Neural cell (in vitro differentiated cells): ENCODE data around the gene MOB2. TPM values are rescaled to one million over a fixed set of nuclear protein-coding genes. Genes with fewer than 3 reads are reported as not detected.

Source experiments
- H2AFZ ChIP-seq: fragments of 200-600, 300-800 bp; sonication (generic), shearing (Covaris generic); 2 replicates; pipeline ENCODE4 v1.6.0; 2014; ENCODE audit warnings: low read depth, mild to moderate bottlenecking, antibody characterized with exemption, low read length, moderate library complexity
- H3F3A ChIP-seq: fragments of 200-600 bp; shearing (Covaris generic); 2 replicates; pipeline ENCODE4 v1.6.1; 2016; ENCODE audit warnings: mild to moderate bottlenecking, moderate library complexity, mixed read lengths, antibody characterized with exemption, low read length; ENCODE audit not compliant: insufficient read depth, poor library complexity, severe bottlenecking
- H3K27ac ChIP-seq: fragments of 200-600, 300-800 bp; sonication (generic), shearing (Covaris generic); 2 replicates; pipeline ENCODE4 v1.5.1; 2014; ENCODE audit warnings: mild to moderate bottlenecking, low read length, moderate library complexity
- H3K27me3 ChIP-seq: fragments of 300-800, 200-600 bp; sonication (generic), shearing (Covaris generic); 2 replicates; pipeline ENCODE4 v1.6.0; 2014; ENCODE audit warnings: mild to moderate bottlenecking, low read depth, low read length, moderate library complexity; ENCODE audit not compliant: insufficient read depth
- H3K36me3 ChIP-seq: fragments of 300-800, 200-600 bp; sonication (generic), shearing (Covaris generic); 2 replicates; pipeline ENCODE4 v1.5.1; 2014; ENCODE audit warnings: mild to moderate bottlenecking, antibody characterized with exemption, low read length, moderate library complexity; ENCODE audit not compliant: insufficient read depth
- H3K4me2 ChIP-seq: fragments of 300-800, 200-600 bp; sonication (generic), shearing (Covaris generic); 2 replicates; pipeline ENCODE4 v1.6.0; 2014; ENCODE audit warnings: mild to moderate bottlenecking, low read length
- H3K4me3 ChIP-seq: fragments of 300-800, 200-600 bp; sonication (generic), shearing (Covaris generic); 2 replicates; pipeline ENCODE4 v1.5.1; 2014; ENCODE audit warnings: mild to moderate bottlenecking, low read length, moderate library complexity
- H3K79me2 ChIP-seq: fragments of 200-600 bp; shearing (Covaris generic); replicated peaks from 2 replicates; pipeline ENCODE4 v1.6.0; 2014; ENCODE audit warnings: mild to moderate bottlenecking, low read length, moderate library complexity; ENCODE audit not compliant: insufficient read depth
- H3K9ac ChIP-seq: fragments of 300-800, 200-600 bp; sonication (generic), shearing (Covaris generic); 2 replicates; pipeline ENCODE4 v1.6.1; 2016; ENCODE audit warnings: mild to moderate bottlenecking, low read length, mixed read lengths
- H3K9me2 ChIP-seq: fragments of 200-600 bp; shearing (Covaris generic); 2 replicates; pipeline ENCODE4 v1.6.1; 2016; ENCODE audit warnings: mild to moderate bottlenecking, low read length, mixed read lengths; ENCODE audit not compliant: insufficient read depth
- H3K9me3 ChIP-seq: fragments of 200-600, 300-800 bp; sonication (generic), shearing (Covaris generic); 2 replicates; pipeline ENCODE4 v1.6.1; 2016; ENCODE audit warnings: mild to moderate bottlenecking, mixed run types, low read length, moderate library complexity, mixed read lengths
- H4K20me1 ChIP-seq: fragments of 200-600 bp; shearing (Covaris generic); 2 replicates; pipeline ENCODE4 v1.6.1; 2016; ENCODE audit warnings: mild to moderate bottlenecking, mixed run types; ENCODE audit not compliant: insufficient read depth
- EP300 ChIP-seq: fragments of 450-650 bp; conservative IDR thresholded peaks from 2 replicates; pipeline ENCODE4 v1.6.1; 2014; ENCODE audit warnings: antibody characterized with exemption, mild to moderate bottlenecking, moderate library complexity; ENCODE audit not compliant: poor library complexity, severe bottlenecking
- EZH2 ChIP-seq: fragments of 200-600, 300-800 bp; shearing (Covaris generic), sonication (generic); IDR thresholded peaks from 2 replicates; pipeline ENCODE4 v1.6.1; 2014; ENCODE audit warnings: antibody characterized with exemption, low read length, borderline replicate concordance, mild to moderate bottlenecking; ENCODE audit not compliant: insufficient read depth, poor library complexity, severe bottlenecking
- MXI1 ChIP-seq: fragments of 450-650 bp; conservative IDR thresholded peaks from 2 replicates; pipeline ENCODE4 v1.6.1; 2014; ENCODE audit warnings: antibody characterized with exemption, mild to moderate bottlenecking; ENCODE audit not compliant: poor library complexity, severe bottlenecking
- POLR2AphosphoS5 ChIP-seq: IDR thresholded peaks from 2 replicates; pipeline ENCODE4 v1.6.1; 2012
- RAD21 ChIP-seq: fragments of 450-650 bp; conservative IDR thresholded peaks from 2 replicates; pipeline ENCODE4 v1.6.1; 2014; ENCODE audit warnings: antibody characterized with exemption, mild to moderate bottlenecking, moderate library complexity
- SMC3 ChIP-seq: fragments of 450-650 bp; conservative IDR thresholded peaks from 2 replicates; pipeline ENCODE4 v1.6.1; 2014; ENCODE audit warnings: antibody characterized with exemption, mild to moderate bottlenecking, moderate library complexity; ENCODE audit not compliant: poor library complexity
- TAF1 ChIP-seq: IDR thresholded peaks from 2 replicates; pipeline ENCODE4 v1.6.1; 2012; ENCODE audit warnings: low read depth
- polyA plus RNA-seq: library from polyadenylated mRNA; depleted of rRNA; stranded (reverse); fragments of >200 nt; gene quantifications from 2 replicates; pipeline ENCODE4 v1.2.3, GENCODE V29; 2014
- TF ChIP-seq, protein P1 (sequence below): IDR thresholded peaks from 2 replicates; pipeline ENCODE4 v1.6.1; 2012; ENCODE audit warnings: borderline replicate concordance

Gene MOB2
- polyA plus RNA-seq, 1 donor from 2014 or later = 33.2 TPM

DNA sequence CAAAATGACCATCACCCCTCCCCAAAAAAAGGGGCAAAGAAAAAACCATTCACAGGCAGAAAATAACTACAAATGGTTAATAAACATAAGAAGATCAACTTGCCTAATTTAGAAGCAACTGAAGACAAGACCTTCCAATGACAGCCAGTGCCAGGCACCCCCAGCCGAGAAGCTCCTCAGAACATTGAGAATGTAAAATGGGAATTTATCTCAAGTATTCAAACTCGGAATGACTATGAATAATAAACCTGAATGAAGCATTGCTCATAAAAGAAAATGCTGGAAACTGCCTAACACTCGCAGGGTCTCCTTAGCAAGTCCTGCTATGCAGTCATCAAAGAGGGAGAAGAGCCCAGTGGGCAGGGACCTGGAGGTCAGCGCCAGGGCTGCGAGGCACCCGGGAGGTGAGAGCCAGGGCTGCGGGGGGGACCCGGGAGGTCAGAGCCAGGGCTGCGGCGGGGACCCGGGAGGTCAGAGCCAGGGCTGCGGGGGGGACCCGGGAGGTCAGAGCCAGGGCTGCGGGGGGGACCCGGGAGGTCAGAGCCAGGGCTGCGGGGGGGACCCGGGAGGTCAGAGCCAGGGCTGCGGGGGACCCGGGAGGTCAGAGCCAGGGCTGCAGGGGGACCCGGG, 23.2 kb upstream of the MOB2 start:
- no peaks in the 10 kb centered on the region for H3K9me3 ChIP-seq
- H3K9me2 ChIP-seq = no peaks in the 10 kb centered on the region
- H3F3A ChIP-seq = no peaks in the 10 kb centered on the region
- H3K4me2 ChIP-seq = no peak overlapping the region
- no peak overlapping the region for H3K4me3 ChIP-seq
- H3K27ac ChIP-seq = no peak overlapping the region
- no peaks in the 10 kb centered on the region for H3K27me3 ChIP-seq
- no peaks in the 10 kb centered on the region for H4K20me1 ChIP-seq
- no peak overlapping the region for H3K9ac ChIP-seq
- H3K36me3 ChIP-seq = no peaks in the 10 kb centered on the region
- TF ChIP-seq POLR2AphosphoS5 (no peak), TAF1 (no peak)
- TF ChIP-seq, protein P1, sequence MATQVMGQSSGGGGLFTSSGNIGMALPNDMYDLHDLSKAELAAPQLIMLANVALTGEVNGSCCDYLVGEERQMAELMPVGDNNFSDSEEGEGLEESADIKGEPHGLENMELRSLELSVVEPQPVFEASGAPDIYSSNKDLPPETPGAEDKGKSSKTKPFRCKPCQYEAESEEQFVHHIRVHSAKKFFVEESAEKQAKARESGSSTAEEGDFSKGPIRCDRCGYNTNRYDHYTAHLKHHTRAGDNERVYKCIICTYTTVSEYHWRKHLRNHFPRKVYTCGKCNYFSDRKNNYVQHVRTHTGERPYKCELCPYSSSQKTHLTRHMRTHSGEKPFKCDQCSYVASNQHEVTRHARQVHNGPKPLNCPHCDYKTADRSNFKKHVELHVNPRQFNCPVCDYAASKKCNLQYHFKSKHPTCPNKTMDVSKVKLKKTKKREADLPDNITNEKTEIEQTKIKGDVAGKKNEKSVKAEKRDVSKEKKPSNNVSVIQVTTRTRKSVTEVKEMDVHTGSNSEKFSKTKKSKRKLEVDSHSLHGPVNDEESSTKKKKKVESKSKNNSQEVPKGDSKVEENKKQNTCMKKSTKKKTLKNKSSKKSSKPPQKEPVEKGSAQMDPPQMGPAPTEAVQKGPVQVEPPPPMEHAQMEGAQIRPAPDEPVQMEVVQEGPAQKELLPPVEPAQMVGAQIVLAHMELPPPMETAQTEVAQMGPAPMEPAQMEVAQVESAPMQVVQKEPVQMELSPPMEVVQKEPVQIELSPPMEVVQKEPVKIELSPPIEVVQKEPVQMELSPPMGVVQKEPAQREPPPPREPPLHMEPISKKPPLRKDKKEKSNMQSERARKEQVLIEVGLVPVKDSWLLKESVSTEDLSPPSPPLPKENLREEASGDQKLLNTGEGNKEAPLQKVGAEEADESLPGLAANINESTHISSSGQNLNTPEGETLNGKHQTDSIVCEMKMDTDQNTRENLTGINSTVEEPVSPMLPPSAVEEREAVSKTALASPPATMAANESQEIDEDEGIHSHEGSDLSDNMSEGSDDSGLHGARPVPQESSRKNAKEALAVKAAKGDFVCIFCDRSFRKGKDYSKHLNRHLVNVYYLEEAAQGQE = no peak
- no peaks in the 10 kb centered on the region for H3K79me2 ChIP-seq
- no peak overlapping the region for H2AFZ ChIP-seq

- no peak for TF ChIP-seq MXI1
- Histone ChIP-seq H3K27me3 (no peaks in the 10 kb centered on the region), H3K9me2 (no peaks in the 10 kb centered on the region), H3K4me3 (no peak overlapping the region), H4K20me1 (no peaks in the 10 kb centered on the region), H2AFZ (no peak overlapping the region), H3K36me3 (no peaks in the 10 kb centered on the region), H3K79me2 (no peaks in the 10 kb centered on the region), H3F3A (no peaks in the 10 kb centered on the region), H3K4me2 (no peak overlapping the region), H3K27ac (no peak overlapping the region), H3K9ac (no peak overlapping the region), H3K9me3 (no peaks in the 10 kb centered on the region)
Measured at GRCh38 chr11:1508986-1509385, 22.4 kb upstream of the MOB2 start.

DNA sequence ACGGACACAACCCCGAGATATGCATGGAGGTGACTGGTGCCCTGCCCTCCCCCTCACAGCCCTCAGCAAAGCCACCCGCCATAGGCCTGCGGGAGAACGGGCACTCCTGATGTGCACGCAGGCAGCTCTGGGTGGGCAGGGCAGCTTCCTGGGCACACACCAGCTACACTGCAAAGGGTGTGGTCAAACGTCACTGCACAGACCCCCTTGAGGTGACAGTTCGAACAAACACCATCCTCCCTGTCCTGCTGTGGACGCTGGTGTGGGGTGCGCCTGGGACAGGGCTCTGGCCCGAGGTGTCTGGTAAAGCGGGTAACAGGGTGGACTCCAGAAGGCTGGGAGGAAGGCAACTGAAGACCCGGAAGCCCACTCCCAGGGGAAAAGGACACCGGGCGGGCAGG, 21.9 kb upstream of the MOB2 start:
- TF ChIP-seq POLR2AphosphoS5 (no peak), RAD21 (no peak), MXI1 (no peak), SMC3 (no peak), EP300 (no peak), TAF1 (no peak), EZH2 (no peak)
- TF ChIP-seq, protein P1 = no peak
- Histone ChIP-seq H3K9me2 (no peaks in the 10 kb centered on the region), H4K20me1 (no peaks in the 10 kb centered on the region), H2AFZ (no peak overlapping the region), H3K27ac (no peak overlapping the region), H3K9ac (no peak overlapping the region), H3K36me3 (no peaks in the 10 kb centered on the region), H3K27me3 (no peaks in the 10 kb centered on the region), H3K79me2 (no peaks in the 10 kb centered on the region), H3K4me3 (no peak overlapping the region), H3F3A (no peaks in the 10 kb centered on the region), H3K9me3 (no peaks in the 10 kb centered on the region), H3K4me2 (no peak overlapping the region)
